Testis (tissue), 3 donors: ENCODE measurements around the gene RNF207. TPM values are rescaled to one million over a fixed set of nuclear protein-coding genes. Genes with fewer than 3 reads are reported as not detected.

Source experiments
- DNase-seq: peaks from one replicate; pipeline ENCODE4 v3.0.0-alpha.2; 2019
- H3K27ac ChIP-seq, 2 donors: fragments of 200-600 bp; sonication (generic); one replicate each; pipeline ENCODE4 v1.5.1; 2019
- H3K27me3 ChIP-seq: fragments of 200-600 bp; sonication (generic); one replicate; pipeline ENCODE4 v1.5.1; 2019
- H3K36me3 ChIP-seq: fragments of 200-600 bp; sonication (generic); one replicate; pipeline ENCODE4 v1.5.1; 2017; ENCODE audit warnings: low read depth; ENCODE audit errors: missing control alignments
- H3K4me1 ChIP-seq: fragments of 200-600 bp; sonication (generic); one replicate; pipeline ENCODE4 v1.5.1; 2019
- H3K4me3 ChIP-seq, 2 donors: fragments of 200-600 bp; sonication (generic); one replicate each; pipeline ENCODE4 v1.5.1; 2017 to 2019
- H3K9me3 ChIP-seq: fragments of 200-600 bp; sonication (generic); one replicate; pipeline ENCODE4 v1.5.1; 2017
- POLR2A ChIP-seq: fragments of 450-650 bp; IDR thresholded peaks from one replicate; pipeline ENCODE4 v1.6.1; 2017; ENCODE audit warnings: antibody characterized with exemption, mild to moderate bottlenecking, moderate library complexity
- WGBS, 2 donors: methylation state at CpG; one replicate each; pipeline ENCODE4 v1.1.5; 2018; 5-methylcytosine and 5-hydroxymethylcytosine counted together
- intact Hi-C: fragments of 100-400 bp; cut with DNase I; formaldehyde crosslinking; loops from one replicate; pipeline ENCODE4 v1.15.1; 2023; ENCODE audit warnings: low total_unique reads
- polyA plus RNA-seq: library from polyadenylated mRNA; stranded (reverse); fragments of 350-450 nt; fragmentation: Illumina TruSeq; extraction: RNeasy Lipid Tissue Mini Kit (QIAGEN cat#74804); gene quantifications from one replicate; pipeline ENCODE4 v1.2.3, GENCODE V29; 2014; ENCODE audit warnings: low read depth, low replicate concordance; ENCODE audit not compliant: insufficient read depth
- total RNA-seq, 2 donors: library from RNA; depleted of rRNA; stranded (reverse); fragments of >200 nt; gene quantifications; one replicate each; pipeline ENCODE4 v1.2.3, GENCODE V29; 2016
- TF ChIP-seq, protein P1 (sequence below), 3 experiments: fragments of 450-650 bp in 2 of 3; fragments of 200-600 bp in 1 of 3; sonication (generic) in 1 of 3; IDR thresholded peaks; one replicate each; pipeline ENCODE4 v1.5.1; 2016 to 2019; ENCODE audit warnings: antibody characterized with exemption in 3 of 3, mild to moderate bottlenecking in 2 of 3, moderate library complexity in 1 of 3

RNF207 gene
- total and polyA plus RNA-seq, 3 donors from 2014 or later, result 4.8 to 20.1 (median 13.2) TPM

DNA sequence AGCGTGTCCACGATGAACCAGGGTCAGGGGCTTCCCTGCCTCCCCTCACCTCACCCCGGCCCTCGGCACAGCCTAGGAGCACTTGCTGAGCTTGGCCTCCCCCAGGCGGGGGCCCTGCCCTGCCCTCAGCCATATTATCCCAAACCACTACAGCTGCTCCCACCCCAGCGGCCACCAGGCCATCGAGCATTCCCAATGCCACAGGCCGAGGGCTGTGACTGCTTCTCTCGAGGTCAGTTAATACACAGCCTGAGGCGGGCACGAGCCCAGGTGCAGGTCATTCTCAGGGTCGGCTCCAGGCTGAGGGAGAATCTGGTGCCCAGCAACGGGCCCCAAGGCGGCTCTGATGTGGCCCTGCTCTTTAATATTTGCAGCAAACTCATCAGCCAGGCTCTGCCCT, 63.4 kb downstream of the RNF207 start:
- Histone ChIP-seq H3K27me3 (no peaks in the 10 kb centered on the region), H3K4me3 (no peak overlapping the region), H3K36me3 (no peaks in the 10 kb centered on the region), H3K9me3 (no peaks in the 10 kb centered on the region), H3K4me1 (no peaks in the 10 kb centered on the region), H3K27ac (no peak overlapping the region)
- DNase-seq, result no peak
- intact Hi-C loops, result no loop called here
- TF ChIP-seq POLR2A, result no peak
- TF ChIP-seq, protein P1, sequence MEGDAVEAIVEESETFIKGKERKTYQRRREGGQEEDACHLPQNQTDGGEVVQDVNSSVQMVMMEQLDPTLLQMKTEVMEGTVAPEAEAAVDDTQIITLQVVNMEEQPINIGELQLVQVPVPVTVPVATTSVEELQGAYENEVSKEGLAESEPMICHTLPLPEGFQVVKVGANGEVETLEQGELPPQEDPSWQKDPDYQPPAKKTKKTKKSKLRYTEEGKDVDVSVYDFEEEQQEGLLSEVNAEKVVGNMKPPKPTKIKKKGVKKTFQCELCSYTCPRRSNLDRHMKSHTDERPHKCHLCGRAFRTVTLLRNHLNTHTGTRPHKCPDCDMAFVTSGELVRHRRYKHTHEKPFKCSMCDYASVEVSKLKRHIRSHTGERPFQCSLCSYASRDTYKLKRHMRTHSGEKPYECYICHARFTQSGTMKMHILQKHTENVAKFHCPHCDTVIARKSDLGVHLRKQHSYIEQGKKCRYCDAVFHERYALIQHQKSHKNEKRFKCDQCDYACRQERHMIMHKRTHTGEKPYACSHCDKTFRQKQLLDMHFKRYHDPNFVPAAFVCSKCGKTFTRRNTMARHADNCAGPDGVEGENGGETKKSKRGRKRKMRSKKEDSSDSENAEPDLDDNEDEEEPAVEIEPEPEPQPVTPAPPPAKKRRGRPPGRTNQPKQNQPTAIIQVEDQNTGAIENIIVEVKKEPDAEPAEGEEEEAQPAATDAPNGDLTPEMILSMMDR (IDR thresholded peaks at IDR 0.05), result no peak
- 83 to 100% methylated on average over 4 to 11 of the region's 14 CpGs for WGBS, 2 donors

GRCh38 chr1:6269720-6270400, 63.9 kb downstream of the RNF207 start:
- intact Hi-C loops, result no loop called here
- H3K36me3 ChIP-seq, result no peaks in the 10 kb centered on the region
- no peak for DNase-seq

DNA sequence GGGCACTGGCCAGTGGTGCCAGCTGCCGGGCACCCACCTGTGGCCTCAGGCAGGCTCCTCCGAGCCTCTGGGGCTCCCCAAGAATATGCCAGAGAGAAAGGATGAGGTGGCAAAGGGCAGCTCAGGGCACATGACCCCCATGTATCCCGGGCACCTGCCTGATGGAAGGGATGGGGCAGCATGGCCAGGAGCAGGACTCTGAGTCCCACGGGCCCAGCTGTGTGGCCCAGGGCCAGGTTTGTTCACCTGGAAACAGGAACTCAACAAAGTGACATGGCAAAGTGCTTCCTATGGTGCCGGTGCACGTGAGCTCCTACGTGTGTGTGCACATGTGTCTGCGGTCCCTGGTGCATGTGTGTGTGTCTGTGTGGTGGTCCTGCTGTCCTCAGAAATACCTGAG, 64.5 kb downstream of the RNF207 start:
- Histone ChIP-seq H3K27me3 (no peaks in the 10 kb centered on the region), H3K36me3 (no peaks in the 10 kb centered on the region), H3K9me3 (no peaks in the 10 kb centered on the region), H3K4me1 (no peaks in the 10 kb centered on the region), H3K4me3 (no peak overlapping the region), H3K27ac (no peak overlapping the region)
- no peak for TF ChIP-seq POLR2A
- TF ChIP-seq, protein P1 (IDR thresholded peaks at IDR 0.05), result no peak
- intact Hi-C loops, result no loop called here
- 85% methylated on average over 7 to 8 of the region's 8 CpGs for WGBS, 2 donors
- no peak for DNase-seq

More at GRCh38 chr1:6269720-6270400, 63.9 kb downstream of the RNF207 start:
- WGBS, 2 donors, result 87 to 92% methylated on average over 9 to 22 of the region's 22 CpGs
- H3K4me1 ChIP-seq, result no peaks in the 10 kb centered on the region
- no peak overlapping the region for H3K4me3 ChIP-seq
- no peak for TF ChIP-seq POLR2A
- TF ChIP-seq, protein P1 (IDR thresholded peaks at IDR 0.05), result no peak
- no peaks in the 10 kb centered on the region for H3K9me3 ChIP-seq
- H3K27ac ChIP-seq, result no peak overlapping the region
- H3K27me3 ChIP-seq, result no peaks in the 10 kb centered on the region

Other genes with a start within 250 kb of the RNF207 start
- 10 to 100 TPM; 49.4 to 65.9 TPM for gene NPHP4, start 213.7 kb upstream of the RNF207 start, total RNA-seq
- gene NPHP4, start 213.7 kb upstream of the RNF207 start, polyA plus RNA-seq, result 26.3 TPM
- gene KCNAB2, start 160.2 kb upstream of the RNF207 start, total RNA-seq, result 1 to 10 TPM; 9.0 to 9.3 TPM
- 9.8 TPM for gene KCNAB2, start 160.2 kb upstream of the RNF207 start, polyA plus RNA-seq
- 10 to 100 TPM; 42.1 to 63.1 TPM for gene CHD5, start 25.8 kb upstream of the RNF207 start, total RNA-seq
- gene CHD5, start 25.8 kb upstream of the RNF207 start, polyA plus RNA-seq, result 67.5 TPM
- 10 to 100 TPM; 95.1 to 99.9 TPM for gene RPL22, start 6.5 kb upstream of the RNF207 start, total RNA-seq
- 319 TPM for gene RPL22, start 6.5 kb upstream of the RNF207 start, polyA plus RNA-seq
- 10 to 100 TPM; 33.0 to 36.5 TPM for gene ICMT, start 29.8 kb downstream of the RNF207 start, total RNA-seq
- 26.7 TPM for gene ICMT, start 29.8 kb downstream of the RNF207 start, polyA plus RNA-seq
- not detected for gene HES3, start 38.1 kb downstream of the RNF207 start, total RNA-seq
- not detected for gene HES3, start 38.1 kb downstream of the RNF207 start, polyA plus RNA-seq
- gene GPR153, start 55.0 kb downstream of the RNF207 start, total RNA-seq, result 1 to 10 TPM; 5.7 to 6.3 TPM
- gene GPR153, start 55.0 kb downstream of the RNF207 start, polyA plus RNA-seq, result 5.8 TPM
- gene ACOT7, start 187.6 kb downstream of the RNF207 start, total RNA-seq, result 10 to 100 TPM; 50.3 to 52.5 TPM
- 72.8 TPM for gene ACOT7, start 187.6 kb downstream of the RNF207 start, polyA plus RNA-seq
- 1 to 10 TPM; 2.4 to 5.0 TPM for gene HES2, start 213.8 kb downstream of the RNF207 start, total RNA-seq
- 2.6 TPM for gene HES2, start 213.8 kb downstream of the RNF207 start, polyA plus RNA-seq
- 100 to 1,000 TPM; 396 to 404 TPM for gene ESPN, start 218.7 kb downstream of the RNF207 start, total RNA-seq
- 270 TPM for gene ESPN, start 218.7 kb downstream of the RNF207 start, polyA plus RNA-seq